GM23338 (cell line): ENCODE data around the gene NPAS3.

ENCODE experiments used
- CREB1 ChIP-seq: fragments of 250-450 bp; sonication (Bioruptor Pico); IDR thresholded peaks from 2 replicates; pipeline ENCODE4 v1.5.0; 2020; ENCODE audit warnings: low read depth, mild to moderate bottlenecking, moderate library complexity
- EZH2 ChIP-seq: fragments of 200-600 bp; sonication (generic); IDR thresholded peaks from one replicate; pipeline ENCODE4 v1.8.0; 2017; ENCODE audit warnings: antibody characterized with exemption, mild to moderate bottlenecking, low read depth; ENCODE audit not compliant: unreplicated experiment
- EZH2phosphoT487 ChIP-seq: fragments of 200-600 bp; sonication (generic); IDR thresholded peaks from one replicate; pipeline ENCODE4 v1.8.1; 2018; ENCODE audit warnings: antibody characterized with exemption; ENCODE audit not compliant: unreplicated experiment
- JUNB ChIP-seq: IDR thresholded peaks from one replicate; pipeline ENCODE4 v1.6.1; 2016; ENCODE audit warnings: antibody characterized with exemption; ENCODE audit not compliant: unreplicated experiment
- POLR2AphosphoS5 ChIP-seq: IDR thresholded peaks from 2 replicates; pipeline ENCODE4 v1.6.1; 2016; ENCODE audit warnings: antibody characterized with exemption, low read depth
- TF ChIP-seq, protein P1 (sequence below), 2 experiments: fragments of 200-600 bp in 1 of 2; sonication (generic) in 1 of 2; conservative IDR thresholded peaks; 2 replicates each; pipeline versions ENCODE4 v1.5.1 to v1.6.1; 2016 to 2017; ENCODE audit warnings: antibody characterized with exemption in 2 of 2, low read depth in 2 of 2, mild to moderate bottlenecking in 2 of 2, moderate library complexity in 1 of 2
- TF ChIP-seq, protein P2 (sequence below): IDR thresholded peaks from one replicate; pipeline ENCODE4 v1.6.1; 2018; ENCODE audit warnings: antibody characterized with exemption; ENCODE audit not compliant: unreplicated experiment

DNA sequence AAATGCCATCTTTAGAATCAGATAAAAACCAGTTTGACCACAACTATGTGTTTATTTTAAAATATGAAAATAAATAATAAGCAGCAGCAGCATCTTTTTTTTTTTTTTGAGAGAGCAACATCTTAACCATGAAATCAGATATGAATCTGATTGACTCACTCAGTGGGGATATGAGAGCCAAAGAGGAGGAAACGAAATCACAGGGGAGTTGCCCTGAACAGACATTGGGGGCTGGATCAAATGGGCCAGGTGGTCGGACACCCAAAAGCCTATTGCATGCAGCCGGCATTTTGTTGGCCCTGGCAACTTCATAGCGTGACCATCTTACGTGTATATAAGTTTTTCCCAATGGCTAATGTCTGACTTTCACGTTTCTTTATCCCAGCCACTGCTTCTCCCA is 321.1 kb downstream of the NPAS3 start:
- TF ChIP-seq, protein P1, sequence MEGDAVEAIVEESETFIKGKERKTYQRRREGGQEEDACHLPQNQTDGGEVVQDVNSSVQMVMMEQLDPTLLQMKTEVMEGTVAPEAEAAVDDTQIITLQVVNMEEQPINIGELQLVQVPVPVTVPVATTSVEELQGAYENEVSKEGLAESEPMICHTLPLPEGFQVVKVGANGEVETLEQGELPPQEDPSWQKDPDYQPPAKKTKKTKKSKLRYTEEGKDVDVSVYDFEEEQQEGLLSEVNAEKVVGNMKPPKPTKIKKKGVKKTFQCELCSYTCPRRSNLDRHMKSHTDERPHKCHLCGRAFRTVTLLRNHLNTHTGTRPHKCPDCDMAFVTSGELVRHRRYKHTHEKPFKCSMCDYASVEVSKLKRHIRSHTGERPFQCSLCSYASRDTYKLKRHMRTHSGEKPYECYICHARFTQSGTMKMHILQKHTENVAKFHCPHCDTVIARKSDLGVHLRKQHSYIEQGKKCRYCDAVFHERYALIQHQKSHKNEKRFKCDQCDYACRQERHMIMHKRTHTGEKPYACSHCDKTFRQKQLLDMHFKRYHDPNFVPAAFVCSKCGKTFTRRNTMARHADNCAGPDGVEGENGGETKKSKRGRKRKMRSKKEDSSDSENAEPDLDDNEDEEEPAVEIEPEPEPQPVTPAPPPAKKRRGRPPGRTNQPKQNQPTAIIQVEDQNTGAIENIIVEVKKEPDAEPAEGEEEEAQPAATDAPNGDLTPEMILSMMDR (conservative IDR thresholded peaks at IDR 0.05; ENCODE audit: low read depth in 2 of 2): no peak
- TF ChIP-seq EZH2: no peak
- no peak for TF ChIP-seq POLR2AphosphoS5
- no peak for TF ChIP-seq CREB1 (CRISPR knock-in tag)
- TF ChIP-seq, protein P2, sequence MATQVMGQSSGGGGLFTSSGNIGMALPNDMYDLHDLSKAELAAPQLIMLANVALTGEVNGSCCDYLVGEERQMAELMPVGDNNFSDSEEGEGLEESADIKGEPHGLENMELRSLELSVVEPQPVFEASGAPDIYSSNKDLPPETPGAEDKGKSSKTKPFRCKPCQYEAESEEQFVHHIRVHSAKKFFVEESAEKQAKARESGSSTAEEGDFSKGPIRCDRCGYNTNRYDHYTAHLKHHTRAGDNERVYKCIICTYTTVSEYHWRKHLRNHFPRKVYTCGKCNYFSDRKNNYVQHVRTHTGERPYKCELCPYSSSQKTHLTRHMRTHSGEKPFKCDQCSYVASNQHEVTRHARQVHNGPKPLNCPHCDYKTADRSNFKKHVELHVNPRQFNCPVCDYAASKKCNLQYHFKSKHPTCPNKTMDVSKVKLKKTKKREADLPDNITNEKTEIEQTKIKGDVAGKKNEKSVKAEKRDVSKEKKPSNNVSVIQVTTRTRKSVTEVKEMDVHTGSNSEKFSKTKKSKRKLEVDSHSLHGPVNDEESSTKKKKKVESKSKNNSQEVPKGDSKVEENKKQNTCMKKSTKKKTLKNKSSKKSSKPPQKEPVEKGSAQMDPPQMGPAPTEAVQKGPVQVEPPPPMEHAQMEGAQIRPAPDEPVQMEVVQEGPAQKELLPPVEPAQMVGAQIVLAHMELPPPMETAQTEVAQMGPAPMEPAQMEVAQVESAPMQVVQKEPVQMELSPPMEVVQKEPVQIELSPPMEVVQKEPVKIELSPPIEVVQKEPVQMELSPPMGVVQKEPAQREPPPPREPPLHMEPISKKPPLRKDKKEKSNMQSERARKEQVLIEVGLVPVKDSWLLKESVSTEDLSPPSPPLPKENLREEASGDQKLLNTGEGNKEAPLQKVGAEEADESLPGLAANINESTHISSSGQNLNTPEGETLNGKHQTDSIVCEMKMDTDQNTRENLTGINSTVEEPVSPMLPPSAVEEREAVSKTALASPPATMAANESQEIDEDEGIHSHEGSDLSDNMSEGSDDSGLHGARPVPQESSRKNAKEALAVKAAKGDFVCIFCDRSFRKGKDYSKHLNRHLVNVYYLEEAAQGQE: no peak
- TF ChIP-seq EZH2phosphoT487: no peak
- no peak for TF ChIP-seq JUNB
